T-helper 2 cell treated with Interferon-gamma antibody and Interleukin-4, amounts not matched to agents 100 ng/mL and 5 ng/mL, for 36 hours (primary cell): ENCODE measurements around the gene NOMO2. TPM values are rescaled to one million over a fixed set of nuclear protein-coding genes. Genes with fewer than 3 reads are reported as not detected.

Experiments used
- total RNA-seq: library from RNA; stranded (reverse); gene quantifications from 2 replicates; pipeline ENCODE4 v1.2.3, GENCODE V29; 2022

NOMO2 gene
- total RNA-seq, 1 donor from 2014 or later, result 115 TPM

Other genes with a start within 250 kb of the NOMO2 start
- gene NPIPA8, start 225.4 kb downstream of the NOMO2 start, total RNA-seq, result 0.48 and 1.4 TPM in 2 replicates
- gene RPS15A, start 228.2 kb upstream of the NOMO2 start, total RNA-seq, result 1,970 and 1,994 TPM in 2 replicates
- 212 TPM in 2 replicates for gene ARL6IP1, start 239.5 kb upstream of the NOMO2 start, total RNA-seq